ENCODE results near the gene RTKN. TPM values are rescaled to one million over a fixed set of nuclear protein-coding genes. Genes with fewer than 3 reads are reported as not detected.

The RTKN gene
- total and polyA plus RNA-seq, 10 of the 15 experiments (the other 5 are each of a cell fraction or from before 2014, with no cell fraction given): 0.50 to 12.3 (median 5.4) TPM

GRCh38 chr2:74454654-74455511 lies 13.1 kb upstream of the RTKN start, which contains the start of gene INO80B (continued):
- TF ChIP-seq NKRF (conservative IDR thresholded peaks at IDR 0.05) (peak; percentile 95), POLR2A (IDR thresholded peaks at IDR 0.05; ENCODE audit: low read depth, low read length) (peak; percentile 58), SRF (IDR thresholded peaks at IDR 0.05; ENCODE audit: low read depth in 2 of 2, low read length in 2 of 2) (peak in 1 of 2 experiments; percentile 68; a peak in 2 of 4 replicates), CBX3 (IDR thresholded peaks at IDR 0.05; ENCODE audit: borderline replicate concordance, low read depth) (no peak), TCF12 (IDR thresholded peaks at IDR 0.05; ENCODE audit: low read depth, low read length) (0 out of 2 replicates have a peak, but pooled peaks have one; percentile 52), ZBED1 (IDR thresholded peaks at IDR 0.05; ENCODE audit: borderline replicate concordance) (peak; percentile 40; the same call in 1 of the 2 replicates), POU2F2 (IDR thresholded peaks at IDR 0.05; ENCODE audit: borderline replicate concordance, low read depth, low read length) (peak; percentile 68; the same call in 1 of the 3 replicates), ZNF207 (IDR thresholded peaks at IDR 0.05; ENCODE audit: borderline replicate concordance) (peak; percentile 100), SMAD1 (IDR thresholded peaks at IDR 0.05; ENCODE audit: low read depth, partially characterized antibody) (no peak), SREBF1 (IDR thresholded peaks at IDR 0.05; ENCODE audit: low read length) (0 out of 2 replicates have a peak, but pooled peaks have one; percentile 72), CEBPB (IDR thresholded peaks at IDR 0.05; ENCODE audit: borderline replicate concordance in 1 of 2, low read depth in 2 of 2, low read length in 2 of 2) (no peak), SMARCA5 (IDR thresholded peaks at IDR 0.05) (no peak), CHD4 (IDR thresholded peaks at IDR 0.05) (no peak), MYB (IDR thresholded peaks at IDR 0.05; ENCODE audit: borderline replicate concordance, low read depth, low read length) (peak; percentile 64; the same call in 1 of the 2 replicates), LARP7 (IDR thresholded peaks at IDR 0.05) (no peak), KDM1A (IDR thresholded peaks at IDR 0.05; ENCODE audit: borderline replicate concordance) (no peak), SPI1 (IDR thresholded peaks at IDR 0.05; ENCODE audit: borderline replicate concordance, insufficient read depth, low read depth, low read length) (no peak), PAX8 (IDR thresholded peaks at IDR 0.05) (peak; percentile 33; the same call in 1 of the 2 replicates), NR2F1 (conservative IDR thresholded peaks at IDR 0.05) (peak; percentile 39; the same call in 1 of the 2 replicates), NR2C2 (IDR thresholded peaks at IDR 0.05; ENCODE audit: borderline replicate concordance, control insufficient read depth, insufficient read length, low read depth) (peak; percentile 90), IKZF2 (IDR thresholded peaks at IDR 0.05) (peak in 1 of 2 experiments; percentile 68; a peak in 3 of 4 replicates), YBX1 (IDR thresholded peaks at IDR 0.05) (no peak), NFYA (IDR thresholded peaks at IDR 0.05; ENCODE audit: borderline replicate concordance, low read depth, low read length) (no peak), CREB1 (IDR thresholded peaks at IDR 0.05; ENCODE audit: low read depth) (peak; percentile 81), IRF5 (IDR thresholded peaks at IDR 0.05; ENCODE audit: borderline replicate concordance) (0 out of 2 replicates have a peak, but pooled peaks have one; percentile 5), EZH2 (IDR thresholded peaks at IDR 0.05; ENCODE audit: borderline replicate concordance, control insufficient read depth, low read depth, low read length) (no peak), RFX5 (IDR thresholded peaks at IDR 0.05; ENCODE audit: low read depth, low read length) (peak; percentile 46; the same call in 1 of the 2 replicates), ATF3 (IDR thresholded peaks at IDR 0.05; ENCODE audit: borderline replicate concordance, extremely low read depth, low read depth, low read length) (no peak), ZNF384 (IDR thresholded peaks at IDR 0.05; ENCODE audit: borderline replicate concordance, low read depth, low read length) (no peak)
